GM10266 (cell line): ENCODE measurements around the gene CYP3A7.
"Not testable (repeated sequence)": the region's sequence is repeated elsewhere in the genome, so short reads cannot be mapped to it uniquely, and the experiment has no call there.

ENCODE experiments used
- DNase-seq: peaks from one replicate; pipeline ENCODE4 v3.0.0; 2012; ENCODE audit errors: extremely low spot score
- TF ChIP-seq, protein P1 (sequence below): IDR thresholded peaks from 2 replicates; pipeline ENCODE4 v1.5.1; 2012; ENCODE audit warnings: mild to moderate bottlenecking, low read depth; ENCODE audit not compliant: control insufficient read depth, insufficient read depth; ENCODE audit errors: missing control alignments

CYP3A7 gene

DNA sequence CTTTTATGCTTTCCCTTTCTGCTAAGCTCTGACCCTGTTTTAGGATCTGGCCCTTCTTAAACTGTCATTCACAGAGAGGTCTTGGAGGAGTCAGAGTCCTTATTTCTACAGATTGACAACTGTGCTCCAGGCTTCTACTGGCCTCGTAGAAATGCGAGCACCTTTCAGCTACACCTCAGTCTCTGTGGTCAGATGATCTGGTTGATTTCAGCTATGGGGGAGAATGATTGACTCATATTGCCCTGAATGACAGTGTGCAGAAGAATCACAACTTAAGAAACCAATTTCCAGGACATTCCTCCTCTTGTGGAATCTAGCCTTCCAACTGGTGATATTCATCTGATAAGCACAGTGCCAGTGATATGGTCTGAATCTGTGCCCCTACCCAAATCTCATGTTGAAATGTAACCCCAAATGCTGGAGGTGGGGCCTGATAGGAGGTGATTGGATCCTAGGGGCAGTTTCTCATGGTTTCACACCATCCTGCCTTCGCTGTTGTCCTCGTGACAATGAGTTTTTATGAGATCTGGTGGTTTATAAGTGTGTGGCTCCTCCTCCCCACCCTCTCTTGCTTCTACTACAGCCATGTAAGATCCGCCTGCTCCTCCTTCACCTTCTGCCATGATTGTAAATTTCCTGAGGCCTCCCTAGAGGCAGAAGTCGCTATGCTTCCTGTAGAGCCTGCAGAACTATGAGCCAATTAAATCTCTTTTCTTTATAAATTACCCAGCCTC lies 14.0 kb upstream of the CYP3A7 start:
- TF ChIP-seq, protein P1, sequence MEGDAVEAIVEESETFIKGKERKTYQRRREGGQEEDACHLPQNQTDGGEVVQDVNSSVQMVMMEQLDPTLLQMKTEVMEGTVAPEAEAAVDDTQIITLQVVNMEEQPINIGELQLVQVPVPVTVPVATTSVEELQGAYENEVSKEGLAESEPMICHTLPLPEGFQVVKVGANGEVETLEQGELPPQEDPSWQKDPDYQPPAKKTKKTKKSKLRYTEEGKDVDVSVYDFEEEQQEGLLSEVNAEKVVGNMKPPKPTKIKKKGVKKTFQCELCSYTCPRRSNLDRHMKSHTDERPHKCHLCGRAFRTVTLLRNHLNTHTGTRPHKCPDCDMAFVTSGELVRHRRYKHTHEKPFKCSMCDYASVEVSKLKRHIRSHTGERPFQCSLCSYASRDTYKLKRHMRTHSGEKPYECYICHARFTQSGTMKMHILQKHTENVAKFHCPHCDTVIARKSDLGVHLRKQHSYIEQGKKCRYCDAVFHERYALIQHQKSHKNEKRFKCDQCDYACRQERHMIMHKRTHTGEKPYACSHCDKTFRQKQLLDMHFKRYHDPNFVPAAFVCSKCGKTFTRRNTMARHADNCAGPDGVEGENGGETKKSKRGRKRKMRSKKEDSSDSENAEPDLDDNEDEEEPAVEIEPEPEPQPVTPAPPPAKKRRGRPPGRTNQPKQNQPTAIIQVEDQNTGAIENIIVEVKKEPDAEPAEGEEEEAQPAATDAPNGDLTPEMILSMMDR = no peak
- DNase-seq = no peak

DNA sequence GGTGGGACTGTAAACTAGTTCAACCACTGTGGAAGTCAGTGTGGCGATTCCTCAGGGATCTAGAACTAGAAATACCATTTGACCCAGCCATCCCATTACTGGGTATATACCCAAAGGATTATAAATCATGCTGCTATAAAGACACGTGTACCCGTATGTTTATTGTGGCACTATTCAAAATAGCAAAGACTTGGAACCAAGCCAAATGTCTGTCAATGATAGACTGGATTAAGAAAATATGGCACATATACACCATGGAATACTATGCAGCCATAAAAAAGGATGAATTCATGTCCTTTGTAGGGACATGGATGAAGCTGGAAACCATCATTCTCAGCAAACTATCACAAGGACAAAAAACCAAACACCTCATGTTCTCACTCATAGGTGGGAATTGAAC lies 11.9 kb upstream of the CYP3A7 start:
- not testable (repeated sequence) for DNase-seq

DNA sequence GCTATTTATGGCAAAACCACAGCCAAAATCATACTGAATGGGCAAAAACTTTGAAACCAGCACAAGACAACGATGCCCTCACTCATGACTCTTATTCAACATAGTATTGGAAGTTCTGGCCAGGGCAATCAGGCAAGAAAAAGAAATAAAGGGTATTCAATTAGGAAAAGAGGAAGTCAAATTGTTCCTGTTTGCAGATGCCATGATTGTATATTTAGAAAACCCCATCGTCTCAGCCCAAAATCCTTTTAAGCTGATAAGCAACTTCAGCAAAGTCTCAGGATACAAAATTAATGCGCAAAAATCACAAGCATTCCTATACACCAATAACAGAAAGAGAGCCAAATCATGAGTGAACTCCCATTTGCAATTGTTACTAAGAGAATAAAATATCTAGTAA lies 10.4 kb upstream of the CYP3A7 start:
- DNase-seq = not testable (repeated sequence)

DNA sequence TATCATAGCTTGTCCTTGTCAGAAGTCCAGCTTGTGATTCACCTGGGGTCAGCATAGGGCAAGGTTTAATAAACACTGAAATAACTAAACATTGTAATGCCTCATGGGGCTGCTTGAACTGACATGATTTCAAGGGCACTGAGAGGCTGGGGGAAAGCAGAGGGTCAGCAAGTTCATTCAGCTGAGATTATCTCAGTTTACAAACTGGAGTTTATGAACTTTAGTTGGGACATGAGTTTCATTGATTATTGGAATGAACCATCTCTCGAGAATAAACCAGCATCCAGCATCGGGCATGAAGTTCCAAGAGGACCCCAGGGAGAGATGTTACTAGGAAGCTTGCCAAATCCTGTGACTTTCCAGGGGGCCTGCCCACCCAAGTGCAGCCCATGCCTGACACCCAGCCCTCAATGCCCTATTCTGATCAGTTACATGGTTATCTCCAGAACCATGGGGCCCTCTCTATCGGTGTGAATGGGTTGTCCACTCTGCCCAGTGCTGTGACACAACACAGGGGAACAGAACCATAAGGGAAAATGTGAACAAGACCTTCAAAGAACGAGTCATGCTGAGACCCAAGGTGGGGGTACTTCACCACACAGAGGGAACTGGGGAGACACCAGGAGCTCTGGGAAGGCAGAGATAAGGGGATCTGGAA lies 7.9 kb upstream of the CYP3A7 start:
- TF ChIP-seq, protein P1 = no peak

DNA sequence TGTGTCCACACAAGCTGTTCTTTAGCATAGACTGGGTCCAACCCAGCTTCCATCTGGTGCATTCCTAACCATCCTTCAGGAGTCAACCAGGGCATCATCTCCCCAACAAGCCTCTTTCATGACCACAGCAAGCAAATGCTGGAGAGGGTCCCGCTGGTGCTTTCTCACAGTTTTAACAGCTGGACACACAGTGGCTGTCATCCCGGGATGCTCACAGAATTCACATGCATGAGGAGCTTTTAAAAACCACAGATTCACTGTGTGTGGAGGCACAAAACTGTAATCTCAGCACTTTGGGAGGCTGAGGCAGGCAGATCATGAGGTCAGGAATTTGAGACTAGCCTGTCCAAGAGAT lies 6.4 kb upstream of the CYP3A7 start:
- TF ChIP-seq, protein P1 = no peak
- no peak for DNase-seq

More for the DNA sequence above, 7.9 kb upstream of the CYP3A7 start:
- DNase-seq = no peak

DNA sequence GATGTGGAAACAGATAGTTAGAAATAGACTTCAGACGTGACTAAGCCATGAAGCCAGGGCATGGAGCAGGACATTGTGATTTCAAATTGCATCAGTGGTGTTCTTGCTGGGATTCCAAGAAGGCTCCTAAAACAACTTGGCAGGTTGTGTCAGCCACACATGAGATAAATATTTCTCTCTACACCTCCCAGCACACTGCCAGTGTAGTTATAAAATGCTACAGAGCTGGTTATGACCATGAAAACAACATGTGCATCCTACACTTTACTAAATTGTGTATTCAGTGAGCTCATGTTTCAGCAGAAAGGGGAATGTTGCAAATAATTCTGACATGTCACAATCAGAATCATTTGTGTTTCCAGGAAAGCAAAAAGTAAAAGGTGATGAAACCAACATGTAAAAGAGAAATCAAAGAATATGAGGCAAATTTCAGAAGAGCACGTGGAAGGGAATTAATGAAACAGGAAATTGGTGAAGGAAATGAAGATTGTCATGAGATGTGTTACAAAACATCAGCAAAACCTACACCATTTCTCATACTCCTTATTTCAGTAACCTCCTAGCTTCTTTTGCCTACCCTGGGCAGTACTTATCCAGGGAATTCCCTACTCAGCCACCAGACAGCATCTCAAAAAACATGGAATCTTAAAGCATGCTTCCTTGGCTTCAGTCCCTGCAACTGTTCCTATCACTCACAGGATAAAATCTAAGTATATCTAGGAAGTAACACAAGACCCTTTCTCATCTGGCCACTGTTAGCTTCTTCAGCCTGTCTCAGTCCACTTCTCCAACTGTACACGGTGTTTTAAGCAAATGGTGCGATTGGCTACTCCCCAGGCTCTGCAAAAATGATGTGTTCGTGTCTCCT lies 5.8 kb upstream of the CYP3A7 start:
- no peak for DNase-seq
- TF ChIP-seq, protein P1 = no peak

DNA sequence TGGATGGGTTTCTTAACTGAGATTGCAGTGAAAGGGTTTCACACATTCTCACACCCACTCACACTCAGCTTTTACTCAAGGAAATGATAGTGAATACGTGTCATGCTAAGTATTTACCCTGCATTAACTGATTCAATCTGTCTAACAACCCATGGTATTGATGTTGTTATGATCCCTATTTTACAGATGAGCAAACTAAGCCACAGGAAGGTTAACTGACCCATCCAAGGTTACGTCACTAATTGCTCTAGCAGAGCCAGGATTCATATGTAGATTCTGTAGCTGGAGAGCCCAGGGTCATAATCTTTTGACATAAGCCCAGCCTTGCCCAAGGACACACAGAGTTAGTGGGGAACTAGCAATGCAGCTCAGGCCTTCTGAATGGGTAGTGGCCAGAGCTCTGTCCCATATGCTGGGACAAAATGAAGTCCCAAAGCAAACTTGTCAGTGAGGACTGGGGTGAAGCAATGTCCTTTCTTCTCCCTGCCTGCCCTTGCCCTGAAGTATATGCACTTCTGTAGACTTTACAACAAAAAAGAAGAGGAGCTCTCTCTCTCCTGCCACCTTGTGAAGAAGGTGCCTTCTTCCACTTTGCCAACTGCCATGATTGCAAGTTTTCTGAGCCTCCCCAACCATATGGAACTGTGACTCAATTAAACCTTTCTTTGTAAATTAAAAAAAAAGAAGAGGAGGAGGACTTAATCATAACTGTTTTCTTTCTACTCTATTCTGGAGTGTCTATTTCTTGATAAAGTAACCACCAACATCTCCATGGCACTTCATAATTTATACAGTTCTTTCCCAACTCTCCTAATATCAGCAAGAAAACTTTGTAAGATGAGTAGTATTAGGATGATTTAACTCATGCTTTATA lies 4.9 kb upstream of the CYP3A7 start:
- TF ChIP-seq, protein P1 = no peak
- DNase-seq = no peak
